ENCODE results near the gene MVB12B.
A peak's percentile ranks its signal among the peaks of the same experiment; 100 is the strongest.

The MVB12B gene

DNA sequence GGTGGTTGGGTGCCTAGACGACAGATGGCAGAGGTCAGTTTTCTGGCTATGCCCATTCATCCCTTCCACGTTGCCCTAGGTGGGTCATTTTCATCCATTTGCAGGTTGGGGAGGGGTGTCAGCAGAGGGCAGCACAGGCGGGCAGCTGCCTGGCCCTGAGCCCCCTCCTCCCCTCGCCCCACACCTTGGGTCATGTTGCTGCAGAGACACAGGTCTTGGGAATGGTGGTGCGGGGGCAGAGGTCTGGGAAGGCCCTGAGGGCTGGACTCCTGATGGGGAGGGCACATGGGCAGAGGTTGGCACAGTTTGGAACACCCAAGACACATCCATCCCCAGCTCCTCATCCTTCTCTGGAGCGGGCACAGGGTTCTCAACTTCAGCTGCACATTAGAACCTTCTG is 183.9 kb downstream of the MVB12B start:
- no peak for DNase-seq

DNA sequence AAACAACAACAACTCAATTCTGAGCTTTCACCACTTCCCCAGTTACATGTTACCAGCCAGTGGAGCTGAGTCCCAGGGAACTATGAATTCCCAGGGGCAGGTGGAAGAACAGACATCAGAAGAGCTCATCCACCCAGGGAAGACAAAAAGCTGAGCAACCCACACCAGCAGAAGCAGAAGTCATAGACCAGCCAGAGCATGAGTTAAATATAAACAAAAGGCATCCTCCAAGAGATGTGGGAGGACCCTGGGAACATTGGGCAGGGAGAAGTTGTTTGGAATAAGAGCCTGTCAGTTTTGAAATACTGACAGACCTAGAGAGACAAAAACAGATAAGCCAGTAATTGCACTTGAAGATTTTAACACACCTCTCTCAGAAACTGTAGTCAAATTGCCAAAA is 184.8 kb downstream of the MVB12B start:
- no peak for DNase-seq

DNA sequence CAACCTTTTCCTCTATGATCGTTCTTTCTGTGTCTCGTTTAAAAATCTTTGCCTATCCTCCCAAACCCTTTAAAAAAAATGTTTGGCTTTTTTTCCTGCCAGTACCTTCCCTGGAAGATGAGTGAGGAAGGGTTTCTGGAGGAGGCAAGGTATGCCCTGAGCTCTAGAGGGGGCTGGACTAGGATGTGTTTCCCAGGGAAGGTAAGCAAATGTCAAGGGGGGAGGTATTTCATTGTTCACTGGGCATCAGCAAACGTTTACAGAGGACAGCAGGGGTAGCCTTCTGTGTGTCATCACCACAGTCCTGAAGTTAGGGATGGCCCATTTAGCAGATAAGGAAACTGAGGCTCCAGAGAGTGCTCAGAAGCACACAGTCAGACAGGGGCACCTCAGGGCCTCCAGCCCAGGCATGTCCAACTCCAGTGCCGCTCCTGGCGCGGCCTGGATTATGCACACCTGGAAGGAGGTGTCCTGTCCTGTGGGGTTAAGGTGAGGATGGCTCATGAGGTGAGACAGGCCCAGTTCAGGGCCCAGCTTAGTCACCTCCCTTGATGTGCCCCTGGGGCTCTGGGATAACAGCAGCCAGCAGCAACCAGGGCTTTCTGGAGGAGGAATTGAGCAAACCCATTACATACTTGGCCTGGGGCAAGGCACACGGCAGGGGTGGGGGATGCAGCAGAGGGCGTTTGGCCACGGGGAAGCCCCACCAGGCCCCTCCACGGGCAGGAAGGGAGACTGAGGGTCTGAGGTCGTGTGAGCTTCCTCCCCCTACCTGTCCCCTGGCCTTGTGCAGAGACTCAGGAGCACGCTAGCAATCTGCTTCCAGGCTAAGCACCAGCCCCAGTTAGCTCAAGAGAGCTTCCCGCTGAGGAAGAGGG is 186.8 kb downstream of the MVB12B start:
- DNase-seq: no peak

DNA sequence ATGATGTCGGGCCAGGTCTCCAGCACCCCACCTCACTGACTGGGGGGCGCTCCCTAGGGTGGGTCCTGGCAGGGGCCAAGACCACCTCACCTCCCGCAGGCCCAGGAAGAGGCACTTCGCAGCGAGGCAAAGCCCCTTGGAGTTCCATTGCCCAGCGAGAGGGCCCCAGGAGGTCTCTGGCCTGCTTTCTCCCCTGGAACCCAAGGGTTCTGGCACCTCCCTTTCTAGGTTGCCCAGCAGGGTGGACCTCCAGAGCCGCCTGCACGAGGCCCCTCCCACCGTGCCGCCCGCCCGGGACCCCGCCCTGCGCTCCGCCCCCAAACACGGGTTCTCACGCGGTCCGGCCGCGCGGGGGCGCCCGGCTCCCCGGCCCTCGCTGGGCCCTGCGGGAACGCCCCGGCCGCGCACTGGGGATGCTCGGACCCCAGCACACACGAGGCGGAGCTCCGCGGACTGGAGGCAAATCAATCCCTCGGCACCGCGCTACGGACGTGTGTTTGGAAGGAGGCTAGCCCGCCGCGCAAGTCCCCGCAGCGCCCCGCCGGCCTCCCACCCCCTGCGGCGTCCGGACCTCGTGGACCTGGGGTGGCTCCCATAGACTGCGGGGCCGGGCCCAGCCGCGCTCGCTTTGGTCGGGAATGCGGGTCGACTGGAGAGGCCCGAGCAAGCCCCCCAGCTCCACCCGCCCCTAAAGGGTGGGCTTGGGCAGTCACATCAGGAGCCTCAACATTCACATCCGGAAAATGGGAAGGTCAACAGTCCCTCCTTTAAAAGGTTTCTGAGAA is 187.6 kb downstream of the MVB12B start:
- DNase-seq: peak; percentile 38

DNA sequence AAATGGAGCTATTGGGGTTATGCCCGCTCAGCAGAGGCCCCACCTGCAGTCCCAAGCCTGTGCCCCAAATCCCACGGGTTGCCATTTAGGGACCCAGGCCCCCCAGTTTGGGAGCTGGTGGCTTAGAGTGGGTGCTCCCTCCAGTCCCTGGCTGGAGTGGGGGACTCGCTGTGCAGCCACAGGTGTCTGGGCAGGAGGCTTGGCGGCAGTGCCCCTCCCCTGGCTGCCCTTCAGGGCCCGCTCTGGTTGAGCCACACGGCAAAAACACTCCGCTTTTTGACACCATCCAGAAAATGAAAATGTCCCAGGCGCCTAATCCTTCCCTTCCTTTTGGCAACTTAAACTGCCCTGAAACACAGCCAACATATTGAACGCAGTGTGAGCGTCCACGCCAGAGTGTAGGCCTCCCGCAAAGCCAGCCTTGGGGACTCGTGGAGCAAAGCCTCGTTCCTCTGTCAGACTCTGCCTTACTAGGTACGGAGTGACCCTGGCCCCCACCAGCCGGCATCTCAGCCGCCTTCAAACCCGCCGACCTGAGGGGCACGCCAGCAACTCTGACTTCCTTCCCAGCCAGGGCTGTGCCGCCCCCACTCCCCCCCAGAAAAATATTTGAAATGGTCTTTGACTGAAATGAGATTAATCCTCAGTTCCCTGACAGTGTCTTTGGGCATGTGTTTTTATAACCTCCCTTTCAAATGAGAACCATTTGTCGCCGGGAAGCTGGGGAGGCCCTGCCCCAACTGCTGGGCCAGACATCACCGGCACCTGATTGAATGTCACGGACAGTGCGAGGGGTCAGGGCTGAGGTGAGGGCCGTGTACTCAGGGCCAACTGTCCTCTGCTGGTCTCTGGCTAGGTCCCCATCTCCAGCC is 188.6 kb downstream of the MVB12B start:
- no peak for DNase-seq

DNA sequence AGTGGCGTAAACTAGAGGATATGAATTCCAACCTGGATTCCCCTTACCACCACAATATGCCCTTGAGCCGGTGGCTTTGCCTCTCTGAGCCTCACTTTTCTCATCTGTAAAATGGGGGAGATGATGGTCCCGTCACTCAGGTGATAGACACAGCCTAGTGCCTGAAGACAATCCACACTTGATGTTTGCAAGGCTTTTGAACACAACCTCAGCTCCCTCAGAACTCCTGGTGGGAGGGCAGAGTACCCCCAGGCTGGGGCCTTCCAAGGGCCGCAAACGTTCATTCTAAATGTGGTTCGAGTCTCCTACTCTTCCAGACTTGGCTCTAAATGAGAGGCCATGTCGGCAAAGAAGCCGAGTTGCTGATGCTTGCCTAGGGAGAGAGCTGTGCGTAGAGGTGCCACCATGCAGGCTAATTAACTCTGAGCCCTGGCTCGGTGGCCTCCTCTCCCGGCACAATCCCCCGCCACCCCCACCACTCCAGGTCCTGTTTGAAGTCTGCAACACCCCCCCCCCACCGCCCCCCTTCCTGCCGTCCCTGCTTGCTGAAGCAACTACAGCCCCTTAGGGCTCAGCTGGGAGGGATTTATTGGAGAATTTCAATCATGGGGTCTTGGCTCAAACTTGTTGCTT is 189.4 kb downstream of the MVB12B start:
- no peak for DNase-seq

DNA sequence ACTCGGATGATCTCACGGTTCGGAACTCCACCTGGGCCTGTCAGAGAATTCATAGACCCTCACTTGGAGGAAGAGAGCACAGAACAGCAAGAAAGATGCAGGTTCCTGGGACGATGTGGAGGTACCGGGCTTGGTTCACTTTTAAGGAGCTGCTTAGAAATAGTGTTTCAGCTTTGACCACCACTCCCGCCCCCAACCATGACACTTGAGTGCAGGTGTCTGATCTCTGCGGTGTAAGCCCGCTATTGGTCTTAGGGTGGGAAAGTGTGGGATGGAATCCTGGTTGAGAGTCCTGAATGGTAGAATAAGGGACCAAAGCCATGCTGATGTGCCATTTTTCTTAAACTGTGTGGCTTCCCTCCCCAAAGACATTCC is 189.9 kb downstream of the MVB12B start:
- no peak for DNase-seq

DNA sequence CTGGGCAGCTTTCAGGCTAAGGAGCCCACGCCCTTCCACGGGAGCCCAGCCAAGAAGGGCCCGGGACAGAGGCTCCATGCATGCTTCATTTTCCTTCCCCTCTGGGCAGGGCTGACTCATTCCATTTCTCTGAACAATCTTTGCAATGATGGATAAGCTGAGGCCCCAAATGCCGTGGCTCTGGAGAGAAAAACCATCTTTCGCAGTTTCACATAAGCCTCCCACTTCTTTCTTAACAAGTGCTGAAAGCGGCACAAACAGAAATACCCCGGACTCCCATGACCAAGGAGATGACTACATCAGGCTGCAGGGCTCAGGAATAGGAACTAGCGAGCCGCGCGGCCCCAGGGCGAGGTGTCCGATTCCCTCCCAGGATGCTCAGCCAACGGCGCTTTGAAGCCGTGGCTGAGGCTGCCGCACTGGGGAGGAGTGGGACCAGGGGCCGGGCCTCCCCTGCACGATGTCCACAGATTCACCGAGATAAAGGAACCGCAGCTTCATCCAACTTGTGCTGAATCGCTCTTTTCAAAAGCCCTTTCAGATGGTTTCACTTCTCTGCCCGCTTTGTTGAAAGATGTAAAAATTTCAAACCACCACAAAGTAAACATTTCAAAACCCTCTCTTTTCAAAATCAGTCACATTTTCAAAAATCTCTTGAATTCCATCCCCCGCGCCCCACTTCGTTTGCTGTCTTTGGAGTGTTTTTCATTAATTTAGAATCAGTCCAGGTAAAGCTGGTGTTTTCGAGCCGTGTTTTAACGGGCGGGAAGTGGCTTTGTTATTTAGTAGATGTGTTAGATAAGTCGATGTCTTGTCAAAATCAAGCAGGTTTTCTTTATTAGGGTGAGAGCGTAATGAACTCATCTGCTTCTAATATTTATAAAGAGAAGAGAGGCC is 190.6 kb downstream of the MVB12B start:
- no peak for DNase-seq

DNA sequence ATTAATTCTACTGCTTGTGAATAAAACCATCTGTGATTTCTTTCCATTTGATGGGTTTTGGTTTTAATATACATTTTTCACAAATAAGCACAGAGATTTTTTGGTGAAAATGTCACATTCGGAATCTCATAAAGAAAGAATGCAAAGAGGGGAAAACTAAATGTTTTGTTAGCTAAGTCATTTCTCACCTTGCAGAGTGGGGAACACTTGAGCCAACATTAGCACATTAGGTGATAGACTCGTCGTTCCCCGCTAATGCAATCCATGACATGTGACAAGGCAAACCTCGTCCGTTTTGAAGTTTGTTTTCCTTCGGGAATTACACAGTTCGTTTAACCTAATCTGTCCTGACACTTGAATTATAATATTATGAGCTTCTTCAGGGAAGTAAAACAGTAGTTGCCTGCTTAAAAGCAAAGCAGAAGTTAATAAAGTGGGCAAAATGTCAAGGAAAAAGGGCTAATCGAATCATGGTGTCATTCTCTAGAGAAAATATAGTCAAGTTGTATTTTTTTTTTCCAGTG is 191.3 kb downstream of the MVB12B start:
- no peak for DNase-seq

DNA sequence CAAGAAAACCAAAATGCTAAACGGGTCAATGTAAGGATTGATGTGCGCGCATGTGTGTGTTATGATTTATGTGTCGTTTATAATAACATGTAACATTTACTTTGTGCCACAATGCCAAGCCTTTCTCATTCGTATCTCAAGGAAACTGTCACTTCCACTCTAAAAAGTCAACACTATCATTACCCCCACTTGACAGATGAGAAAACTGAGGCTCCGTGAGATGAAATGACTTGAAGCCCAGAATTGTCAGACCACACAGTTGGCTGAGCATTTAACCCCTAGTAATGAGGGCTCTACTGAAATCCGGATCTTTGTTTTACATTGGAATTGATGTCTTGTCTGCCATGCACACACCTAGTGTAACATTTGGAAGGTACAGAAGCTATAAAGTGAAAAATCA is 192.1 kb downstream of the MVB12B start:
- no peak for DNase-seq

DNA sequence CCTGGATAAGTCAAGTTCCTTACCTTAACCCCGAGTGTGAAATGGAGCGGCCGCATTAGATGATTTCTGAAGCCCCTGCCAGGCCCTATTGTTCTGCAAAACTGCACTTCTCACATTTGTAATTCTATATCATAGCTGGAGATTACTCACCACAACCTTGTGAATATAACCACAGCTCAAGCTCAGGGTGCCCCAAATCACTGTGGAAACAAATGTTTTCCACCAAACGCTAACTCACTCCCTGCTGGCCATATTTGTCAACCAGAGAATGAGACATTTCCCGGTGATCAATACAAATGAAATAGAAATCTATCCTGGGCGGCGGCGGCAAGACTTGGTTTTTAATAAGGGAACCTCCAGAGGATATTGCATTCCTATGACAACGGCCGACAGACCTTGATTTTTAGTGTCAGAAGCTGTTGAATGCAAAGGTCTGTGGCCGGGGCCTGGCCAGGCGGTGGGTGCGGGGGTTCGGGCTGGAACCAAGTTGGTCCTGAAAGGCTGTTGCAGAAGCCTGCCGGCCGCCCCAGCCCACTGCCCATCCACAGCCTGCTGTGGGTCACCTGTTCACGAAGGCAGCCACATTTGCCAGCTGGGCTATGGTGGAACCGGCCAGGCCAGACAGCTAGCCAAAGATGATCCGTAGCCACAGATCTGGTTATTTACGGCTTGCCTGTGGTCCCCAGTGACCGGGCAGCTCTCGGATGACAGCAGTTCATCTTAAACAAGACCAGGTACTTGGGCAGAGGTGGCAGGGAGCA is 193.2 kb downstream of the MVB12B start:
- no peak for DNase-seq

DNA sequence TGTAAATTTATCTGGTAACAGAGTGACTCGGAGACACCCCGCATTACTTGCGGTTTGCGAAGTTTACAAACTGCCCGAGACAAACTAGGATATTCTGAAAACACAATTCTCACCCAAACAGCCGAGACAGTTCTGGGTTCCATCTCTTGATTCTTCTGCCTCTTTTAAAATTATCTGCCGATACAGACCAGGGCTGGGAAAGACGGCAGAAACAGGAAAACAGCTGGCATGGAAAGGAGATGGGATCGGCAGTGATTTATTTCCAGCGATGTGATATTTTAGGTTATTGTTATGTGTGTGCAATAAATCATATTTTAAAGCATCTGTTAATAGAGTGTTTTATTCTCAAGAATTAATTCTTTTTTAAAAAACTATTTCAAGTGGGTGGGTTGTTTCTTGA is 193.8 kb downstream of the MVB12B start:
- DNase-seq: no peak

DNA sequence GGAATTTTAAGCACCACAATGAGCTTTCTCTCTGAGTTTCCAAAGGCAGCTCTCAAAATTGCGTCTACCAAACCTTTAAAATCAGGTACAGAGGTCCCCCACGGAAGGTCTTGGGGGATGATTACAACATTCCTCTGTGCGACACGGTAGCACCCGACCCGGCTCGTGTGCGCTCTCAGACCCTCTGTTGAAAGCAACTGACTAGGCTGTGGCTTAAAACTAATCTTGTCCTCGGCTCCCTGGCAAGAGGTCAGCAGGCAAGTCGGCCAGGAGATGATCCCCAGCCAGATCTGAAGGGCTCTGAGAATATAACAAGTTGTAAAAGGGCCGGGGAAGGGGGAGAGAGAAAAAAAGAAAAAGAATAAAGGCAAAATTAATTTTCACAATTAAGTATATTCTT is 194.5 kb downstream of the MVB12B start:
- DNase-seq: no peak

DNA sequence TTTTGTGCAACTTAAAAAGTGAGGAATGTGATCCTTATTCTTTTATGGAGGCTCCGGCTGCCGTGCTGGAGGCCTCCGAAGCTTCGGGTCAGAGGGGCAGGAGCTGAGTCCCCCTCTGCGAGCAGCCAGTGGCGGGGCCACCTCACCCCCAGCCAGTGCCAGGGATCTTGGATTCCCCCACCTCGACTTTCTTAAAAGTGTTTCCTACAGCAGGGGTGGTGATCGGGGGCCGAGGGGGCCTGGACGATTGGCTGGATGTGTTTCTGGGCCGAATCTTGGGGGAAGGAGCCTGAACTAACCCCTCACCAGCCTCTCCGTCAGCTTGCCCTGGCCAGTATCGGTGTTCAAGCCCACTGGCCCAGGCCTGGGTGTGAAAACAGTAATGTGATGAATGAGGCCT is 194.9 kb downstream of the MVB12B start:
- no peak for DNase-seq

DNA sequence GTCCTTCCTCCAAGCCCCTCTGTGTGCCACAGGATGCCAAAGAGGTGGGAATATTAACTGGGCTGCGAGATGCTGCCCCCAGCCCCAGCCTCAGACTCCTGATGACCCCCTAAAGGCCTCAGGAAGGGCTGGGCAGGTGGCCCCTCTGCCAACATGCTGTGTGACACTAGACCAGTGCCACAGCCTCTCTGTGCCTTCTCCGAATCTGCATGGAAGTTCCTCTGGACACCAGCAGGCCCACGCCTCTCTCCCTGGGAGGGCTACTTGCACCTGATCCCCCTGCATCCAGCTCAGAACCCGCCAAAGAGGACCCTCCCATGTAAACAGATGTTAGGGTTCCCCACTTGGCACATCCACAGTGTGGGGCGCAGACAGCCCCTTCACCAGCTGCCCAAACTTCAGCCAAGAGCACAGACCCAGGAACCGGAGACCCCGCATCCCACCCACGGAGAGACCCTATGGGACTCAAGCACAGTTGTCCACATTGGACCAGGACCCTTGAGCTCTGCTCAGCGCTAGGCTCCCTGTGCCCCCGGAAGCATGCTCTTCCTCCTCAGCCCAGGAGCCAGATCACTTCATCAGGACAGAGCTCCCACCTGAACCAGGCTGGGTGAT is 195.5 kb downstream of the MVB12B start:
- no peak for DNase-seq

DNA sequence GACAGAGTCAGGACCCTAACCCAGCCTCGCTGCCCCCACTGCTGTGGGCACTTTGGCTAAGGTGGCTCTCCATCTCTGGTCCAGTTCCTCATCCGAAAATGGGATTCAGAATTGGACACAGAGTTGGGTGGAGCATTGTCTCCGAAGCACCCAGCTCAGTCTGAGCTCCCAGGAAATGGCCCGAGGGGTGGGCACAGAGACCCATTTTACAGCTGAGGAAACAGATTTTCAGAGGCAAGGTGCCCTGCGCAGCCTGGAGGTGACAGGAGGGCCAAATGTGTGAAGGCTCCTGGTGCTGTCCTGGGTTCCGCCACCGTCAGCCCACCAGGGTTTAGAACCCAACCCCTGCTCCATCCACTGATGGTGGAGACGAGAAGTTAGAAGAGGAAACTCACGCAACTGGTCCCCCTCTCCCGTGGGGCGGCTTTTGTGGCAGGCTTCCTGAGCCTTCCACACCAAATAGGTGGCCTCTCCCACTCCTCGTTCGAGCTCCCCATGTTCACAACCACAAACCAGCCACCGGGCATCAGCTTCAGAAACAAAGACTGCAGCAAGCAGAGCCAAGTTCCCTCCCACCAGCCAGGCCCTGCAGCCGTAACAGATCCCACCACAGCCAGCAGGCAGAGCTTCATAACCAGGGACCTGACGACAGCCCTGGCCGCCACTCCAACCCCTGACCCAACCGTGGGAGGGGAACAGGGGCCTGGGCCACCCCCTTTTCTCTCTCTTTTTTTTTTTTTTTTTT is 196.2 kb downstream of the MVB12B start:
- no peak for DNase-seq

DNA sequence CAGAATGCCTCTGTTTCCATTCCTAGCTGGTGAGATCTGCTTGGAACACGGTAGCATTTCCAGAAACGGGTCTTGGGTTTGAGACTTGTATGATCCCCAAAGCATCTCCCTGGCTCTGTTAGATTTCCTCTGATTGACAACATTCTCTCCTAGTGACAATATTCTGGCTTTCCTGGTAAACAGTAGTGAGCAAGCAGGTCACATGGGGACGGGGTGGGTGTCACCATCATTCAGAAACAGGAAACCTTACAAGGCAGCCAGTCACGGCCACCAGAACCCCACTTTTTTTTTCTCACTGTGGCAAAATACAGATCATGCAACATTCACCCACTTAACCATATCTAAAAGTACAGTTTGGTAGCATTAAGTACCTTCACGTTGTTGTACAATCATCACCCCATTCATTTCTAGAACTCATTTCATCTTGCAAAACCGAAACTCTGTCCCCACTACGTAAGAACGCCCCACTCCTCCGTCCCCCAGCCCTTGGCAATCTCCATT is 197.0 kb downstream of the MVB12B start:
- no peak for DNase-seq

DNA sequence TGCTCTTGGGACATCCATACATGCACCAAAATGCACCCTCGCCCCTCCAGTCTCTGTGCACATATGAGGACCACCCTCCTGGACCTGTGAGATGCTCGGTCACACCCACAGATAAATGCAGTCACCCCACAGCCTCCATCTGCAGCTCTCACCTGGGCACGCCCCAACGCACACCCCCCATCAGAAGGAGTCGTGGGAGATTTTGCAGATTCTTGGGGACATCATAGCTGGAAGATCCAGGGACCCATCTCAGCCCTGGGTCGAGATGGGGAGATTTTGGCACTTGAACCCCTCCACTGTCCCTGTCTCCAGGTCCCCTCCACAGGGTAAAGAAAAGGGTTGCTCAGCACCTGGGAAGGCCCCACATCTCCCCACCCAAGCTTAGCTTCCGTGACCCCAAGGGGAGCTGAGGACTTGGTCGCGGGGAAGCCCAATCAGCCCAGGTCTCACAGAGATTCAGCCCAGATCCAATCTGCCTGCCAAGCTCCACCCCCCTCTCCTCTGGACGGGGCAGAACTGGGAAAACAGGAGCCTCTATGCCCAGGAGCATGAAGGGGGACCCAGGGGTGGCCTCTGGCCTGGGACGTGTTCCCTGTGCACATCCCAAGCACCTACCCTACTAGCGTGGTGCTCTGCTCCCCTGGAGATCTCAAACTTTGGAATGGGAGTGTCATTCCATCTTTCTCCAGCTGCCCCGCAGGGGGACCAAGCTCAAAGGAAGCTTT is 197.9 kb downstream of the MVB12B start:
- no peak for DNase-seq
